Measurements from ENCODE around the gene ZNF45.
"Not testable (repeated sequence)": the region's sequence is repeated elsewhere in the genome, so short reads cannot be mapped to it uniquely, and the experiment has no call there.

Gene ZNF45

GRCh38 chr19:43960411-43960810 is 25.3 kb upstream of the ZNF45 start:
- DNase-seq (ENCODE audit: low spot score) = no peak
- in situ Hi-C loops (cut with MboI; ENCODE audit: low sequenced_read_pairs, unreplicated experiment) = no loop called here
- no peak for TF ChIP-seq CTCF (IDR thresholded peaks at IDR 0.05; ENCODE audit: borderline replicate concordance, control extremely low read depth, extremely low read depth, insufficient read depth, missing control alignments)

- no peak for TF ChIP-seq CTCF (IDR thresholded peaks at IDR 0.05; ENCODE audit: borderline replicate concordance, control extremely low read depth, extremely low read depth, insufficient read depth, missing control alignments)
- no peak for DNase-seq (ENCODE audit: low spot score)
- in situ Hi-C loops (cut with MboI; ENCODE audit: low sequenced_read_pairs, unreplicated experiment) = no loop called here
Observed at GRCh38 chr19:43957891-43958290, 22.8 kb upstream of the ZNF45 start.

- DNase-seq (ENCODE audit: low spot score) = no peak
- in situ Hi-C loops (cut with MboI; ENCODE audit: low sequenced_read_pairs, unreplicated experiment) = no loop called here
- no peak for TF ChIP-seq CTCF (IDR thresholded peaks at IDR 0.05; ENCODE audit: borderline replicate concordance, control extremely low read depth, extremely low read depth, insufficient read depth, missing control alignments)
Observed at GRCh38 chr19:43956827-43957226, 21.7 kb upstream of the ZNF45 start.

GRCh38 chr19:43950834-43951645 is 16.0 kb upstream of the ZNF45 start, which contains the start of gene ZNF221:
TSS of gene ZNF221 (plus strand) at chr19:43951228. CDS start at chr19:43962727, 11,499 bp downstream.
- TF ChIP-seq CTCF (IDR thresholded peaks at IDR 0.05; ENCODE audit: borderline replicate concordance, control extremely low read depth, extremely low read depth, insufficient read depth, missing control alignments) = peak; percentile 55
- in situ Hi-C loops (cut with MboI; ENCODE audit: low sequenced_read_pairs, unreplicated experiment) = no loop called here

GRCh38 chr19:43949803-43950202 is 14.7 kb upstream of the ZNF45 start:
- in situ Hi-C loops (cut with MboI; ENCODE audit: low sequenced_read_pairs, unreplicated experiment); DNase-seq (ENCODE audit: low spot score): not testable (repeated sequence)

More at GRCh38 chr19:43950834-43951645, 16.0 kb upstream of the ZNF45 start, which contains the start of gene ZNF221:
- DNase-seq (ENCODE audit: low spot score) = peak; percentile 90

GRCh38 chr19:43947412-43947811 is 12.3 kb upstream of the ZNF45 start:
- DNase-seq (ENCODE audit: low spot score); in situ Hi-C loops (cut with MboI; ENCODE audit: low sequenced_read_pairs, unreplicated experiment): not testable (repeated sequence)

GRCh38 chr19:43941209-43941608 is 6.1 kb upstream of the ZNF45 start:
- DNase-seq (ENCODE audit: low spot score) = no peak
- TF ChIP-seq CTCF (IDR thresholded peaks at IDR 0.05; ENCODE audit: borderline replicate concordance, control extremely low read depth, extremely low read depth, insufficient read depth, missing control alignments) = no peak
- in situ Hi-C loops (cut with MboI; ENCODE audit: low sequenced_read_pairs, unreplicated experiment) = no loop called here
